NCI-H1105 (cell line): ENCODE results near the gene PDLIM7.
A peak's percentile ranks its signal among the peaks of the same experiment; 100 is the strongest.

Experiments
- DNase-seq: peaks from one replicate; lab custom pipeline; 2025; lab: John Stamatoyannopoulos, UW

PDLIM7 gene

DNA sequence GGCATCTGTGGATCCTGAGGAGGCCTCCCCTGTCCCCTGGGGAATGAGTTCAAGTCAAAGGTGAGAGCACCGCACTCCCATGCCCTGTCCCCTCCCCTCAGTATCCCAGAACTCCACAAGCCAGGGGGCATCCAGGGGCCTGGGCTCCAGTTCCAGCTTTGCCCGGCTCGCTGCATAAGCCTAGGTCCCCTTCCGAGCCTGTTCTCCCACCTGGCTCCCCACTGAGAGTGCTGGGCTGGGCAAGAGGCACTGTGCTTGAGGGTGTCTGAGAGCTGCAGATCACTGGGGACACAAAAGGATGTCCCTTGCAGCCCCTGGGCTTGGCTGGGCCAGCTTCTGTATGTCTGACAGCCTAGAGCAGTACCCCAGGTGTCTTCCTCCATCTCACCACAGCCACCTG lies 7.7 kb upstream of the PDLIM7 start:
- DNase-seq = no peak

DNA sequence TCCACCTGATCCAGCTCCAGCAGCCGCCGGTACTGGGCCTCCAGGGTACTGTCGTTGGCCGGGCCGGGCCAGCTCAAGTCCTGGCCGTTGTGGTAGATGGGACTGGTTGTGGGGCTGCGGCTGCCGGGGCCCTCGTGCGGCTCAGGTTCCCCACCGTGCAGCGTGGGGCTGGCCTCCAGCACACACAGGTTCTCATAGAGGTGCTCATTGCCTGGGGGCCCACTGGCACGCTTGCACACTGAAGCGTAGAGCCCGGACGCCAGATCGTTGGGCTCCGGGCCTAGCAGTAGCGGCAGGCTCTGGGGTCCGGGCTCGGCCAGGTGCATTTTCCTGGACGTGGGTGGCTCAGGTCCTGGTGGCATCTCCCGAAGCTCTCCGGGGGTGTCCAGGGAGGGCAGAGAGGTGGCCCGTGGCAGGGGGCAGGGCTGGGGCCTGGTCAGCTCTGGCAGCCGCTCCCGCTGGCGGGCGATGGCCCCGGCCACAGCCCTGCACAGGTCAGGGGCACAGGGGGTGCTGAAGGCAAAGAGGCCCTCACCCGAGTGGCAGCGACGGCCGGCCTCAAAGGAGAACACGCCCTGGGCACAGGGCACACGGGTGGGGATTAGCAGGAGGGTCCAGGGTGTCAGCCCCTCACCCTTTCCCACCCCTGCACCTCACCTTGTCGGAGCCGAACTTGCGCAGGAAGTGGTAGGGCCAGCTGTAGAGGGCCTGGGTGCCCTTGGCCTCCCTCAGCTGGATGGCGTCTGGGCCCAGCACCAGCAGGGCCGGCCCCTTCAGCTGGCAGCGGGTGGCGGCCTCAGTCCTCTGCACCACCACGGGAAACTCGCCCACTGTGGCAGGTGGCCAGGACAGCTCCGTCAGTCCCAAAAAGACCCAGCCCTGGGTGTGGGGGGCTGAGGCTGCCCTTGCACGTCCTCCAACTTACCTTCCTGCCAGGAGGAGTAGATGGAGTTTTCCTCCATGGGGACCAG lies 7.0 kb upstream of the PDLIM7 start:
- no peak for DNase-seq

DNA sequence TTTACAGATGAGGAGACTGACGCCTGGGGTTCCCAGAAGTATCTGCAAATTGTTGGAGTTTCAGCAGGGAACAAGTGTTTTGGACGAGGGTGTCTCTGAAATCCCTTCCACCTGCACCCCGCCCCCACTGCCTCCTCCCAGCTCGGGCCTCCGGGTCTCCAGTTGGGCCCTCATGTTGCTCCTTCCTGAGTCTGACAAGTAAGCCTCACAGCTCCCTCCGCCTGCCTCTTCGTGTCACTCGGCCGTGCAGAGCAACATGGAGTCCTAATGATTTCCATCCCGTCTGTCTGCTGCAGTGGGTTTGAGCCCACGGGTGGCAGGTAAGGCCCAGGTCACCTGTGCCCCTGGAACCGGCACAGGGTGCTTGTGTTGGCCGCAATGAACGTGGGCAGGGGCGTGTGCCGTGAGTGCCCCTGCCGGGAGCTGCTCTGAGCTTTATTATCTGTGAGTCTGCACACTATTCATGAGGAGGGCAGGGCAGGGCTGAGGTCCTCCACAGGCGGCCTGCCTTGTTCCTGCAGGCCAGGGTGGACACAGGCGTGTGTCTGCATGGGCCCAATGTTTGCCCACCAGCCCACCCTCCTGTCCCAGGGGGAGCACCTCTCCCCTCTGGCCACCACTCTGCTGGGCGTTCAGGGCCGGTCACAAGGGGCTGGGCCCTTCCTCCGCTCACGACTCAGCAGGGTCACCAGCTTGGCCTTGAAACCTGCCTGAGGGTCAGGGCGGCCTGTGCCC lies 6.1 kb upstream of the PDLIM7 start:
- no peak for DNase-seq

DNA sequence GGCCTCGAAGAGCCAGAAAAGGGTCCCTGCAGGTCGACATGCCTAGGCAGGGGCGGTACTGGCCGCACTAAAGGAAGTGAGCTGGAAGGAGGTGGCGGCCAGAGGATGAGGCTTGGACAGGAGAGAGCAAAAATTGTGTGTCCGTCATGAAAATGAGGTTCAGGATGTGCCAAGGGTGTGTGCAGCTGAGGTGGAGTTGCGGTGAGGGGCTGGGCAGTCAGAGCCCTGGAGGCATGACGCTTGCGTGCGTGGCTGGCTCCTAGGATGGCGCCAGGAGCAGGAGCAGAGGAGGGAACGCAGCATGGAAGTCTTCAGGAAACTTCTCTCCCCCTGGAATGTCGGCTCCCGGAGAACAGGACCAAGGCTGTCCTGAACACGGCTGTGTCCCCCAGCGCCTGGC lies 5.5 kb upstream of the PDLIM7 start:
- no peak for DNase-seq

DNA sequence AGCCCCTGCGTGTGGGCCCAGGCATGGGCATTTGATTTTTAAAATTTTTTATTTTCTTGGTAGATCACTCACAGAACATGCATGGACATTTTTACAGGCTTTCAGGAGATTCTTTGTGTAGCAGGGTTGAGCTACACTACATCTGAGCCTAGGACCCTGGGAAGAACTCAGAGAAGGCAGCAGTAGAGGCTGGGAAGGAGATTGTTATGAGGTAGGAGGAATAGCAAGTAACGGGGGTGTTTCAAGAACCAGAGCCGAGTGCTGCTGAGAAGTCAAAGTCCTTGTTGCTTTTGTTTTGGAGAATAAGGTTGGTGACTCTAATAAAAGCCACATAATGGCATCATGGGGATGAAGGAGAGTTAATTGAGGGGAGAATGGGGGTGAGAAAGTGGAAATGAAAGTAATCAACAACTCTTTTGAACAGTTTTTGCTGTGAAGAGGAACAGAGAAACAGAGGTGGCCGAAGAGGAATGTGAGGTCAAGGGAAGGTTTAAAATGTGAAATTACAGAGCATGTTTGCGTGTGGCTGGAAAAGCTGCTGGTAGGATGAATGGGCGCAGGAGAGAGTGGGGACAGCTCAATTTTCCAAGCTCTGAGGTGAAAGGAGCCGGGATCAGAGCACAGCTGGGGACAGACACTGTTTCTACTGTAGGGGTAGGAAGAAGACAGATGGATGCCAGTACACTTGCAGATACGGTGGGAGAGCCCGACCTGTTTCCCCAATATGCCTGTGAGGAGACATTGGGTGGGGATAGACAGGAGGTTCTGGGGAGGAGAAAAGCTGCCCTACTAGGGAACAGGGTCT lies 4.7 kb upstream of the PDLIM7 start:
- DNase-seq = no peak

DNA sequence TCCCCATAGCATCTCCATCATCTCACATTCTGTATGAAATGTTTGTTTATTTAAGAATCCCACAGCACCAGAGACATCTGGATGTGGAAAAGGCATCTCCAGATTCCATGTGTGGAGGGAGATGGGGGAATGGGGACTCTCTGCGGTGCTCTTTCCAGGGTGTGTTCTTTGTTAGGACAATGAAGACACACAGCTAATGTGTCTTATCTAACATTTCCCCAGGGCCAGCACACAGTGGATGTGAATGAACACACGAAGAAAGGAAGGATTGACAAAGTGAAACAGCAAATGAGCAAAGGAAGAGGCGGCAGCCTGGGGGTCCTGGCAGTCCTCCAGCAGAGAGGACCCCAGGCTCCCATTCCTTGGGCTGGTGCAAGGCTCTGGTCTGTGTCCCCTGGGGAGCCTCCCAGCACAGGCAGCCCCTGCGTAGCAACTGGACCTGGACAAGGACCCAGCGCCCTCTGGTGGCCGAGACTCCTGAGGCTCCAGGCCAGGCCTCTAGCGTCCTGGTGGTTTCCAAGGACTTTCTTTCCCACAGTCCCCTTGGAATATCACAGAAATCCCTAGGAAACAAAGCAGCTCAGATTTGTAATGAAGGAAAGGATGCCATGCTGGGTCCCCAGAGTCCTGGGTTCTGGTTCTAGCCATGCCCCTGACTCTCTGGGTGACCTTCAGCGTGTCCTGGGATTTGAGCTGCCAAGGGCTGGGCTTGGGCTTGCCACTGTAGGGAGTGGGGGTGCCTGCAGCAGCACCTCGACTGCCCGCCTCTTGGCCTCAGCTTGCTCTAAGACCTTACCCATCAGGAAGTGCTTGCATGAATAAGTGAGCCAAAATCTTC lies 3.5 kb upstream of the PDLIM7 start:
- DNase-seq = peak; percentile 47

DNA sequence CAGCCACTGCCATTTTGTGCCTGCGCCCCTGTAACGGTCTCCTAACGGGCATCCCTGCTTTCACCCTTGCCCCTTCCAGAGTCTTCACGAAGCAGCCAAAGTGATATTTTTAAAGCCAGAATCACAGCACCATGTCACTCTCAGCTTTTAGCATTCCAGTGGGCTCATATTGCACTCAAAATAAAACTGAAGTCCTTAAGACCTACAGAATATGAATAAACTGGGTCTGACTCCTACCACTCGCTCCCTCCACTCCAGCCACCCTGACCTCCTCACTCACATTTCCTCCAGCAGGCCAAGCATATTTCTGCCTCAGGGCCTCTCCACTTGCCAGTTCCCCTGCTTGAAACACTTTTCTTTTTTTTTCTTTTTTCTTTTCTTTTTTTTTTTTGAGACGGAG lies 2.4 kb upstream of the PDLIM7 start:
- no peak for DNase-seq

DNA sequence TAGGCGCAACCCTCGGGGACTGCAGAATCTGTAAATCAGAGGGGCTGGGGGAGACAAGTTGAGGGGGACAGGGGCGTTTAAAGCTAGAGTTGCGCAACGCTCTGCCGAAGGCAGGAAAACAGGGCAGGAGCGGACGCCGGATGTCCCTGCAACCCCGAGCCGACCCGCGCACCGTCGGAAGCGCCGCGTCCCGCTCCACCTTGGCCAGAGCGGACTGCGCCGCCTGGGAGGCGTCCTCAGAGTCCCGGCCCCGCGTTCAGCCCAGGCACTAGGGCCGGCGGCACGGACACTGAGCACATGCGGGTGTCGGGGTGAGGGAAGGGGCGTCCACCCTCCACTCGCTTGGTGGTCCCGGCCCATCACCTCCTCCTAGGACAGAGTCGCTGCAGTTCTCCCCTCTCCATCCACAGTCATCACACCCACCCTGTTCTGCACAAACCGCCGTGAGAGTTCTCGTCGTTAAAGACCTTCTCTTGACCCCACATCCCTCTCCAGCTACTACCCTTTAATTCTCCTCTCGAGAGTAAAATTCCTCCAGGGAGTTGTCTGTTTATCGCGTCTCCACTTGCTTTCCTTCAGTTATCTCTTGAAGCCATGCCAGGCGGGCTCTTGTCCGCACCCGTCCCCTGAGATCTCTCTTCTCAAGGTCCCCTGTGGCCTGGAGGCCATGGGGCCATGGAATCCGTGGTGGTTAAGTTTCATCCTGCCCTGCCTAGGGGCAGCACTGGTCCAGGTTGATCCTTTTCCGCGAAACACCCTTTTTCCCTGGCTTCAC lies 796 bp upstream of the PDLIM7 start:
- no peak for DNase-seq

DNA sequence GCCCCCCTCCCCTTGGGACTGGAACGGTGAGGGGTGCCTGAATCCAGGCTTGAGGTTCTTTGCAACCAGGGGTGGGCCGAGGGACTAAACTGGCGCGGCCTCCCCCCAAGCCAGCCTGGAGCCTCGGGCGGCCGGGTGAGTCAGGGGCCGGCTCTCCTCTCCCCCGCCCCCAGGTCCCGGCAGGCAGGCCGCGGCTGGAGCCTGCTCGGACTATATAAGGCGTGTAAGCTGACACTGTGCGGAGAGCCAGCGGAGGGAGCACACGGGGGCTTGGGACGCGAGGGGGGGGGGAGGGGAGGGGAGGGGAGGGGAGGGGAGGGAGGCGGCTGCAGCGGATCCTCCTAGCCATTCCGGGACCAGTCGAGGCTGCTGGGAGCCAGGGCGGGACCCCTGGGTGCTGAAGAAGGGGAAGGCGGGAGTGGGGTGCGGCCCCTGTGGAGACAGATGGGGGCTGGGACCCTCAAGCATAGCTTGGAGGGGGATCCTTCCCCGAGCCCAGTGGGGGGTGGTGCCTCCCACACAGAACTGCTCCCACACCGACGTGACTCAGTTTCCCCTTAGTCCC lies 595 bp downstream of the PDLIM7 start:
- DNase-seq = peak; percentile 28

DNA sequence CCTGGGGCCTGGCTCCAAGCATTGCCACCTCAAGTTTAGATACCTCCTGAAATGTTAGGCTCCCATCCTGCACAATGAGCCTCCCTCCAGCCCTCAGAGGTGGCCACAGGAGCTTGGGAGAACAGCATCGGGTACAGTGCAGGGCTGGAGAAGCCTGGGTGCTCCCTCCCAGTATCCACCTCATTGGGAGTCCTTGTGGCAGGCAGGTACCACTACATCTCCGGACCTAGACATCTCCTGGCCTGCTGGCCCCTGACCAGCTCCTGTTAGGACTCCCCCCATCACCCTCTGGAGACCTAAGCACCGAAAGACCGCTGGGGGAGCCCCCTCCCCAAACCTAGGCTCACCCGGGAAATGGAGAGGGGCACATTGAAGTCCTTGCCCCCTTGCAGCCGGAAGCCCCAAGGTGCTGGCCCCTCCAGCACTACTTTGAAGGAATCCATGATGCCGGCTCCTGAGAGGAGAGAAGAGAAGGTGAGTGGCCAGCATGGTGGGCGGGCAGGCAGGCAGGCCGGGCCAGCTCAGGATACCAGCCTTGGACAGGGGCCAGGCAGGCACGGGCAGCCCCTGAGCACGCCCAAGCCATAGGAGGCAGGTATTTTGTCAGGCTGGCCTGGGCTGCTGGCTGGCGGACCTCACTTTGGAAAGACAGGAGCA lies 1.2 kb downstream of the PDLIM7 start:
- DNase-seq = no peak

DNA sequence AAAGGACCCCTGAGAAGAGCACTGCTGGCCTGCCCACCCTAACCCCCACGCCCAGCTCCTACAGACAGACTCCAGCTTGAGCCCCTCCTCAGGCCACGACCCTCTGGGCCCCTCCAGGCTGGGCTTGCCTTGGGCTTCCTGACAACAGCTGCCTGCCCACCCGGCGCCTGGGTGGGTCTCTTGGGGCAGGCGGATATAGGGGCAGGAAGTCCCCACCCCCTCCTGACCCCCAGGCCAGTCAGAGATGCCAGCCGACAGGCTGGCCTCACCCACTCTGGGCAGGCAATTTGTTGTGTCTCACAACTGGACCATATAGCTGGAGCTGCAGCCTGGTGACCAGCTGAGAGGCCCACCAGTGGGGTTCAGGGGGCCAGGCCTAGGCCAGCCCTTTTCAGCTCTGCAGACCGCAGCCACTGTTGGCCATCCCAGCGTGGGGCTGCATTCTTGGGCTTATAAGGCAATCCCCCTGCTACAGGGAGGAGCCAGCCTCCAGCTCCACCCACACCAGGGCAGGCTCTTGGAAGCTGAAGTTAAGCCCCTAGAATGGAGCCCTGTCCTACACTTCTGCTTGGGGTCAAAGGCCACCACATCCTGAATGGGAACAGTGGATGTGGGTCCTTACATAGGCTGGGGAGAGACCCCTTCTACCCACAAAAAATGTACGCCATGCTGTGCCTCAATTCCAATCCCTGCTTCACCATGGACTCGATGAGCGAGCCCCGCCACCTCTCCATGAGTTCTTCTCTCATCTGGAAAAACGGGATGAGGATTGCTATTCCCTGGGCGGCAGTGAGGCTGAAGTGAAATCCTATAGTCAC lies 2.0 kb downstream of the PDLIM7 start:
- no peak for DNase-seq

DNA sequence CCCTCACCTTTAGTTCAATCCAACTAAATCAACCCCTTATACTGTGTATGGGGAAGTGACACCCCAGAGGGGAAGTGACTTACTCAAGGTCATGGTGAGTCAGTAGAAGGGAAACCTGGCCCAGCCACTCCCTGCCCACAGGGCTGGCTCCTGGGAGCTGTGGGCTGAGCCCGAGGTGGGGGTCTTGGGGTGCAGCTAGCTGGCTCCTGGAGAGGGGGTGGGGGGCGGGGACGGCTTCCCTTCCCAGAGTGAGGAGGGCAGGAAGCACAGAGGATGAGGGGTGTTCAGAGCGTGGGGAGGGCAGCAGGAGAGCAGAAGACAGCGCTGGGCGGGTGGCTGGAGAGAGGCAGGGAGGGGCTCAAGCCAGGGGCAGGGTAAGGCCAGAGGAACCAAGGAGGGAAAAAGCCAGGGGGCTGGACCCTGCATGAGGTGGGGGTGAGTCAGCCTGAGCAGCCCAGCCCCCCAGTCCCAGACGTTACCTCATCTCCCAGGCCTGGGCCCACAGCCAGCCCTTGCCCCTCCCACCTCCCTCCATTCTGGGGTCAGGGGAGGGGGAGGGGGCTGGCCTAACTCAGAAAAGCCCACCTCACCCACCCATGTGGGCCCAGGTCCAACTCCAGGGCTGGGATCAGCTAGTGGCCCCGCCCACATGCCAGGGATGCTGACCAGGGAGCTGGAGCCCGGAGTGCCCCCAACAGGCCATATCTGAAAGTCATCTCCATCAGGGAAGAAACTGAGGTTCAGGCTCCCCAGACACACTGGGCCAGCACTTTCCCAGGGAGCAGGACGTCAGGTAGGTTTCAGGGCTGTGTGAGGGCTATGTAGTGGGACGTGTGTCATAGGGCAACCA lies 2.8 kb downstream of the PDLIM7 start:
- no peak for DNase-seq

DNA sequence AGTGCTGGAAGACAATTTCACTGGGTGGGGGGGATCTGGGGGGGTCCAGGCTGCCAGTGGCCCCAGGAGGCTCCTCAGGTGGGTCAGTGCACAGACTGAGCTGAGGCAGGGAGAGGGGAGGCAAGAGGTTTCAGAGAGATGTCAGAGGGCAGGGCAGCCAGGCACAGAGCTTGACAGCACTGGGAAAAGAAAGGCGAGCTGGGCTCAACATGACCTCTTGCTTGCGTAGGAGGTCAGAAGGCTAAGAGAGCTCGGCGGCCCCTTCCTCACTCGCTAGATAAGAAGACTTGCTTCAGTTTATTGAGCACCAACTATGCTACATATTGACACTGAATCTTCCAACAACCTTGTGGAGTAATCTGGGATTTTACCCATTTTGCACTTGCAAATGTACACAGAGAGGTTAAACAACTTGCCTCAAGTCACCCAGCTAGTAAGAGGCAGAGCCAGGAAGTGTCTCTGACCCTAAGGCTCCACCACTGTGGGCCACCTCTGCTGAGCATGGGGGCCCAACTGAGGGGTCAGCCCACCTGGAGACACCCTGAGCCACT lies 3.5 kb downstream of the PDLIM7 start:
- no peak for DNase-seq

DNA sequence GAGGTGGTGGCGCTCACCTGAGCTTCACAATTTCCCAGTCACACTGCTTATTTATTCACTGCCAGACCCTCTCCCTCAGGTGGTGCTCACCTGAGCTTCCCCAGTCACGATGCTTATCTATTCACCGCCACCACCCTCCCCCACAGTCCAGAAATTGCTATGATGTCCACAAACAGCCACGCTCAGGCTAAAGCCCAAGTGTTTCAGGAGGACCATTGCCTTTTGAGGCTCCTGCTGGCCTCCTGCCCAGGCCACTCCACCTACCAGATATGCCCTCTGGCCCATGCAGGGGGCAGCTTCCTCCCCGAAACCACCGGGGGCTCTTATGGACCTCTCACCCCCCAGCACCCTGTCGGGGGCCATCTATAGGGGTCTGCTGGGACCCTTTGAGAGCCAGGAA lies 4.6 kb downstream of the PDLIM7 start:
- no peak for DNase-seq

DNA sequence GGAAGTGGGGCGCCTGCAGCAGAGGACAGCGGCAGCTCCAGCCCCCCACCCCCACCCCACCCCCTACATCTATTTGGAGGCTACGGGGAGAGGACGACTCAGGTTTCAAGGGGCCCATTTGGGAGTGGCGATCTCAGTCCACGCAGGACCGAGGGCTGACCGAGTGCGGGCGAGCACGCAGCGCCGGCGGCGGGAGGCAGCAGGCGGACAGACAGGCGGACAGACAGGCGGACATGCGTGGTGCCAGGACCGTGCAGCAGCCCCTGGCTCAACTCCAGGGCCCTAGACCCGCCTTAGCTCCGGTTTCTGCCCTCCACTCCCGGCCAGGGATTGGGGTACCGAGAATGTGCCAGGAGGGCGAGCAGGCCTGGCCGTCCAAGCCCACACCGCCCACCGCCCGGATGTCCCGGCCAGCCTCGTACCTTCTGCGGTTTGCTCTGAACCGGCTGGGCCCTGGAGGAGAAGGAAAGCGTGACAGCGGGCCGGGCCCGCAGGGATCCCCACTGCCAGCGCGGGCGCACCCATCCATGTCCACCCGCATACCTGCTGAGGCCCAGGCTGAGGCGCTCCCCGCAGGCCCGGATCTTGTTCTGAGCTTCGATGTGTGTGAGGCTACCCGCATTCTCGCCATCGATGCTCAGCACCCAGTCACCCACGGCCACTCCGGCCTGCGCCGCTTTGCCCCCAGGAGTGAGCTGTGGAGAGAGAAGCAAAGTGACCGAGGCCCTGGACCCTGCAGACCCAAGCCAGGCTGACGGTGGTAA lies 5.2 kb downstream of the PDLIM7 start:
- DNase-seq = no peak

DNA sequence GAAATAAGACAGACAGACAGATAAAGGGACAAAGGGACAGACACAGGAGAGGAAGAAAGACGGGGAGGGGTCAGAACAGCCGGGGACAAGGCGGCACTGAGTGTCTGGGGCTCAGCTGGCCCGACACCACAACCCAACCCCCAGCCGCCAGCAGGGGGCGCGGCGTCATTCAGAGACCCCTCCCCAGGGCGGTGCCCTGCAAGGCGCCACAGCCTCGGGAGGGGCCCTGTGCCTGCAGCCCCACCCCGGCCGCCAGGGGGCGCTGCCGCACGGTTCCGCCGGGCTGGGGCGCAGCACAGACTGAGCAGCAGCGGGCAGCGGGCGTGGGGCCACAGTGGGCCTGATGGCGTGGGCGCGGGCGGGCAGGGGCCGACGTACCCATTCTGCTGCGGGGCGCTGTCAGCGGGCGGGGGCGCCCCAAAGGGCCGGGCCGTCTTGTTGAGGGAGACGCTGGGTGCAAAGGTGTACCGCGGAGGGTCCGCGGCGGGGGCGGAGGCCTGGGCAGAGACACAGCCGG lies 5.9 kb downstream of the PDLIM7 start:
- DNase-seq = no peak

DNA sequence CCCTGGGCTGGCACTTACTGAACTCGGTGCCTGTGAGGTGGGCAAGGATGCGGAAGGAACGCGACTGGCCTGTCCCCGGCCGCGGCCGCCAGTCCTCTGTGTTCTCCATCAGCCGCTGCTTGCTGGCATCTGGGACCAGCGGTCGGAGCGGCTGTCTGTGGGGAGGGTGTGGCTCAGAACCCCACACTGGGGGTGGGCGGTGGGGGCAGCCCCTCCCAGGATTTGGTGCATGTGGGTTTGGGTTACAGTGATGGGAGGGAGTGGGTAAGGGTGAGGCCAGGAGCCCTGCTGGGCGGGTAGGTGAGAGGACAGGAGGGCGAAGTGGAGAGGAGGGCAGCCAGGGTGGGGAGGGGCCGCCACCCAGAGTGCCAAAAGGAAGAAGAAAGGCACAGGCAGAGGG lies 6.4 kb downstream of the PDLIM7 start:
- no peak for DNase-seq
